ENCODE measurements around the gene BPIFB1.

Gene BPIFB1

GRCh38 chr20:33337531-33338165 lies 54.6 kb downstream of the BPIFB1 start:
- no peak for TF ChIP-seq CTCF (conservative IDR thresholded peaks at IDR 0.05; ENCODE audit: low read length)
- DNase-seq (ENCODE audit: low read depth): no peak
- H3K4me3 ChIP-seq (ENCODE audit: low read length): no peak overlapping the region

- TF ChIP-seq CTCF (conservative IDR thresholded peaks at IDR 0.05; ENCODE audit: low read length): no peak
- H3K4me3 ChIP-seq (ENCODE audit: low read length): no peak overlapping the region
- no peak for DNase-seq (ENCODE audit: low read depth)
Measured at GRCh38 chr20:33338467-33339258, 55.6 kb downstream of the BPIFB1 start.

DNA sequence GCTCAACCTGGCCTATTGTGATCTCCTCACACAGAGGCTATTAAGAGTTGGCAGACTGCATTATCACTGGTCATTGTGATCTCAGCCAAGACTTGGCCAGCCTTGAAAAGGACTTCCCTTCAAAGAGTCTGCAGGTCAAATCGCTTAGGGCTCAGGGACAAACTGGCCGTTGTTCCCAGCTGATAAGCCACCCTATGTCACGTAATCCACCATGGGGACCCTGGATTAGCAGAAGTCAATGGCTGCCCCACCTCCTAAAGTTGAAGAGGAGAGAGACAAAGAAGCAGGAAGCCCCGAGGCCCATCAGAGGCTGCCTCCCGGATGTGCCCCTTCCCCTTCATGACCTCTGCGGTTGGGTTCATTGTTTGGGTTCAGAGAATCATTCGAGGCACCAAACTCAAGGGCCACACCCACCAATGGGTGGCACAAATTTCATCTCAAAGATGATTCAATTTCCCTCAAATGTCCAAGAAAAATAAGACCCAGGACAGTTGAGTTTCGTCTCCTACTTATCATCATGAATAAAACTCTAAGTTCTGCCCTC lies 56.6 kb downstream of the BPIFB1 start:
- TF ChIP-seq CTCF (conservative IDR thresholded peaks at IDR 0.05; ENCODE audit: low read length): no peak
- DNase-seq (ENCODE audit: low read depth): no peak
- no peak overlapping the region for H3K4me3 ChIP-seq (ENCODE audit: low read length)

- no peak for DNase-seq (ENCODE audit: low read depth)
- no peak overlapping the region for H3K4me3 ChIP-seq (ENCODE audit: low read length)
- no peak for TF ChIP-seq CTCF (conservative IDR thresholded peaks at IDR 0.05; ENCODE audit: low read length)
Measured at GRCh38 chr20:33343521-33343920, 60.5 kb downstream of the BPIFB1 start.

- DNase-seq (ENCODE audit: low read depth): no peak
- no peak for TF ChIP-seq CTCF (conservative IDR thresholded peaks at IDR 0.05; ENCODE audit: low read length)
- H3K4me3 ChIP-seq (ENCODE audit: low read length): no peak overlapping the region
Measured at GRCh38 chr20:33345342-33345741, 62.3 kb downstream of the BPIFB1 start.

DNA sequence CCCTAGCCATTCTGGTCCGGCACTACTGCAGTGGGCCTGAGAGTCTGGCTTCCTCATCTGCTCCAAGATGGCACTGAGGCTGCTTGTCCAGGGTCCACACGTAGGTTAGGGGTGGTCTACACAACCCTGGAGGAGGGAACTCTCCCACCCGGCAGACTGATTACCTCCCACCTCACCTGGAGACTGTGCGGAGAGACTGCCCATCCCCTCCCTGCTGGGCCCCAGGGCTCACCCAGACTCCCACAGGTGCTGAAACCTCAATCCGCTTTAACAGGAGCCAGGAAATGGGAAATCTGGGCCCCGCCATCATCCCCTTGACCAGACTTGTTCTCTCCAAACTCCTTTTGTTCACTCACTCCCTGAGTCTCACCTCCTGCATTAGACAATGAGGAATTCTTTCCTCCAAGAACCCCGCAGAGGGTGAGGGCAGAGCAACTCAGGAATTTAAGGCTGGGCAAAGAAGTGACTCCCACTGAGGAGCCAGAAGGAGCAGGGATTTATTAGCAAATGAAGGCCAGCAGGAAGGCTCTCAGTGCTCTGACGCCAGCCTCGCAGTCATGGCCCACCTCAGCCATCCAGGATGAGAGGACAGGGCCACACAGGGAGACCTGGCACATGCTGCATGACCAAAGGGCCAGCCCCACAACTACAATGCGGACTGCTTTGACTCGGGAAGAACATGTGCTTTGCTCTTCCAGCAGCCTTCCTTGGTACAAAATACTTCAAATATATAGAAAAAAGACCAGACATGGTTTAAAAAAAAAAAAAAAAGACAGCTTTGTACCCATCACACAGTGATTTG lies 65.3 kb downstream of the BPIFB1 start:
- H3K4me3 ChIP-seq (ENCODE audit: low read length): no peak overlapping the region
- no peak for DNase-seq (ENCODE audit: low read depth)
- TF ChIP-seq CTCF (conservative IDR thresholded peaks at IDR 0.05; ENCODE audit: low read length): no peak

All from AG10803 (cell line).